ENCODE data around the gene STAG1. TPM values are rescaled to one million over a fixed set of nuclear protein-coding genes. Genes with fewer than 3 reads are reported as not detected.
"Not testable (repeated sequence)": the region's sequence is repeated elsewhere in the genome, so short reads cannot be mapped to it uniquely, and the experiment has no call there.

STAG1 gene
- polyA plus RNA-seq, 1 experiment, result 30.1 TPM

GRCh38 chr3:136346486-136346885 lies 405.7 kb downstream of the STAG1 start:
- no peaks in the 10 kb centered on the region for H3K27me3 ChIP-seq (ENCODE audit: control insufficient read depth, insufficient read depth, low read length)
- H3K4me3 ChIP-seq (ENCODE audit: low read depth, low read length), result no peak overlapping the region
- TF ChIP-seq CTCF (IDR thresholded peaks at IDR 0.05; ENCODE audit: low read depth, low read length), result no peak
- ChIA-PET CTCF (interaction anchor here (0.6 to 4.1 kb wide), 2 partner anchors 117 to 406 kb away, joined by 3 to 13 read pairs; partner anchors contain the start of gene STAG1), POLR2A (interaction anchor here (0.7 kb wide), 1 partner anchor 150 kb away, joined by 3 read pairs; the partner anchor contains the start of gene MSL2)
- DNase-seq (ENCODE audit: low read depth, low spot score), result no peak
- H3K9me3 ChIP-seq (ENCODE audit: control insufficient read depth, insufficient read depth, low read length), result no peaks in the 10 kb centered on the region
- no peak overlapping the region for H3K27ac ChIP-seq (ENCODE audit: low read depth, low read length)

GRCh38 chr3:136343873-136344555 lies 408.2 kb downstream of the STAG1 start:
- CTCF ChIA-PET, result interaction anchor here (0.5 to 2.0 kb wide), 3 partner anchors 247 to 670 kb away, joined by 3 to 10 read pairs (median 3); partner anchors contain the start of gene STAG1
- TF ChIP-seq CTCF (IDR thresholded peaks at IDR 0.05; ENCODE audit: low read depth, low read length), result no peak

GRCh38 chr3:136343446-136343845 lies 408.7 kb downstream of the STAG1 start:
- H3K4me3 ChIP-seq (ENCODE audit: low read depth, low read length), result no peak overlapping the region
- CTCF ChIA-PET, result interaction anchor here (1.5 to 2.2 kb wide), 3 partner anchors 38 to 671 kb away, joined by 3 to 10 read pairs (median 8); partner anchors contain the start of gene STAG1
- H3K27me3 ChIP-seq (ENCODE audit: control insufficient read depth, insufficient read depth, low read length), result no peaks in the 10 kb centered on the region
- TF ChIP-seq CTCF (IDR thresholded peaks at IDR 0.05; ENCODE audit: low read depth, low read length), result no peak
- no peaks in the 10 kb centered on the region for H3K9me3 ChIP-seq (ENCODE audit: control insufficient read depth, insufficient read depth, low read length)
- H3K27ac ChIP-seq (ENCODE audit: low read depth, low read length), result no peak overlapping the region
- no peak for DNase-seq (ENCODE audit: low read depth, low spot score)
- POLR2A ChIA-PET, result no interaction called here

More at GRCh38 chr3:136343873-136344555, 408.2 kb downstream of the STAG1 start:
- H3K9me3 ChIP-seq (ENCODE audit: control insufficient read depth, insufficient read depth, low read length), result no peaks in the 10 kb centered on the region
- DNase-seq (ENCODE audit: low read depth, low spot score), result peak; percentile 86
- H3K4me3 ChIP-seq (ENCODE audit: low read depth, low read length), result no peak overlapping the region
- H3K27ac ChIP-seq (ENCODE audit: low read depth, low read length), result peak overlapping the region; percentile 63
- POLR2A ChIA-PET, result no interaction called here
- H3K27me3 ChIP-seq (ENCODE audit: control insufficient read depth, insufficient read depth, low read length), result no peaks in the 10 kb centered on the region

- ChIA-PET POLR2A (interaction anchor here (2.7 kb wide), 1 partner anchor 14 kb away, joined by 7 read pairs; no protein-coding TSS in a partner anchor), CTCF (interaction anchor here (1.7 to 4.1 kb wide), 3 partner anchors 30 to 416 kb away, joined by 6 to 21 read pairs (median 6); partner anchors contain the start of gene STAG1)
- Histone ChIP-seq H3K4me3 (ENCODE audit: low read depth, low read length) (no peak overlapping the region), H3K27me3 (ENCODE audit: control insufficient read depth, insufficient read depth, low read length) (no peaks in the 10 kb centered on the region), H3K9me3 (ENCODE audit: control insufficient read depth, insufficient read depth, low read length) (no peaks in the 10 kb centered on the region), H3K27ac (ENCODE audit: low read depth, low read length) (no peak overlapping the region)
- no peak for TF ChIP-seq CTCF (IDR thresholded peaks at IDR 0.05; ENCODE audit: low read depth, low read length)
- DNase-seq (ENCODE audit: low read depth, low spot score), result no peak
These were observed 415.7 kb downstream of the STAG1 start for GRCh38 chr3:136336329-136337100.

- H3K9me3 ChIP-seq (ENCODE audit: control insufficient read depth, insufficient read depth, low read length); DNase-seq (ENCODE audit: low read depth, low spot score); H3K27ac ChIP-seq (ENCODE audit: low read depth, low read length); H3K4me3 ChIP-seq (ENCODE audit: low read depth, low read length); H3K27me3 ChIP-seq (ENCODE audit: control insufficient read depth, insufficient read depth, low read length): not testable (repeated sequence)
- POLR2A ChIA-PET, result interaction anchor here (1.4 to 2.7 kb wide), 2 partner anchors 15 to 16 kb away, joined by 5 to 7 read pairs; no protein-coding TSS in a partner anchor
- CTCF ChIA-PET, result interaction anchor here (0.7 to 4.1 kb wide), 5 partner anchors 16 to 418 kb away, joined by 3 to 21 read pairs (median 9); partner anchors contain the start of gene STAG1
These were observed 417.5 kb downstream of the STAG1 start for GRCh38 chr3:136334726-136335125.

Measured in AG04450 (cell line).